Neutrophil (primary cell): Measurements from ENCODE around the gene NEK4.

Experiments used
- H3K27ac ChIP-seq: fragments of 200-600 bp; sonication (generic); 2 replicates; pipeline ENCODE4 v1.5.1; 2016; ENCODE audit warnings: mild to moderate bottlenecking, moderate library complexity
- H3K27me3 ChIP-seq: fragments of 200-600 bp; sonication (generic); 2 replicates; pipeline ENCODE4 v1.6.0; 2016; ENCODE audit warnings: mild to moderate bottlenecking
- H3K36me3 ChIP-seq: fragments of 200-600 bp; sonication (generic); 2 replicates; pipeline ENCODE4 v1.5.1; 2017
- H3K4me1 ChIP-seq, 2 experiments: fragments of 200-600 bp in 1 of 2; sonication (generic) in 1 of 2; 1 replicate in 1 of 2; 2 replicates in 1 of 2; pipeline versions ENCODE4 v1.5.1 to v1.6.1; 2013 to 2016; ENCODE audit warnings: low read depth in 1 of 2, low read length in 1 of 2, mild to moderate bottlenecking in 1 of 2, moderate library complexity in 1 of 2; ENCODE audit not compliant: control insufficient read depth in 1 of 2, insufficient read depth in 1 of 2
- H3K4me3 ChIP-seq, 2 experiments: fragments of 200-600 bp in 1 of 2; sonication (generic) in 1 of 2; 1 replicate in 1 of 2; 2 replicates in 1 of 2; pipeline ENCODE4 v1.5.1; 2013 to 2016; ENCODE audit warnings: low read depth in 1 of 2, low read length in 1 of 2, mild to moderate bottlenecking in 1 of 2, moderate library complexity in 1 of 2
- H3K9me3 ChIP-seq: fragments of 200-600 bp; sonication (generic); 2 replicates; pipeline ENCODE4 v1.5.1; 2016
- TF ChIP-seq, protein P1 (sequence below): fragments of 200-600 bp; sonication (generic); IDR thresholded peaks from 2 replicates; pipeline ENCODE4 v1.5.1; 2016; ENCODE audit warnings: antibody characterized with exemption

The NEK4 gene

DNA sequence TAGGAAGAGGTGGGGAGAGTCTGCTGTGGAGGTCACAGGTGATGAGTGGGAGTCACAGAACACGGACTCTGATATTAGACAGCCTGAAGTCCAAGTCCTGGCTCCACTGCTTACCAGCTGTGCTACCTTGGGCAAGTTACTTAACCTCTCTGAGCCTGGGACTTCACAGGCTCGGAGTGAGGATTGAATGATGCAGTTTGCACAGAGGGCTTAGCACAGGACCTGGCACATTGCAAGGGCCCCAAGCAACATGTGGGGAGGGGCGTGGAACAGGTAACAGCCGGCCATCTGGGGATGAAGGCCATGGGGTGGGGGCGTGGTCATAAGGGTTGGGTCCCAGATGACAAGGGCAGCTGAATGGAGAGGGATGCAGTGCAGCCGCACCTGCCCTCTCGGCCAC, 19.6 kb upstream of the NEK4 start:
- H3K36me3 ChIP-seq, result no peaks in the 10 kb centered on the region
- H3K4me3 ChIP-seq, result no peak overlapping the region
- TF ChIP-seq, protein P1, sequence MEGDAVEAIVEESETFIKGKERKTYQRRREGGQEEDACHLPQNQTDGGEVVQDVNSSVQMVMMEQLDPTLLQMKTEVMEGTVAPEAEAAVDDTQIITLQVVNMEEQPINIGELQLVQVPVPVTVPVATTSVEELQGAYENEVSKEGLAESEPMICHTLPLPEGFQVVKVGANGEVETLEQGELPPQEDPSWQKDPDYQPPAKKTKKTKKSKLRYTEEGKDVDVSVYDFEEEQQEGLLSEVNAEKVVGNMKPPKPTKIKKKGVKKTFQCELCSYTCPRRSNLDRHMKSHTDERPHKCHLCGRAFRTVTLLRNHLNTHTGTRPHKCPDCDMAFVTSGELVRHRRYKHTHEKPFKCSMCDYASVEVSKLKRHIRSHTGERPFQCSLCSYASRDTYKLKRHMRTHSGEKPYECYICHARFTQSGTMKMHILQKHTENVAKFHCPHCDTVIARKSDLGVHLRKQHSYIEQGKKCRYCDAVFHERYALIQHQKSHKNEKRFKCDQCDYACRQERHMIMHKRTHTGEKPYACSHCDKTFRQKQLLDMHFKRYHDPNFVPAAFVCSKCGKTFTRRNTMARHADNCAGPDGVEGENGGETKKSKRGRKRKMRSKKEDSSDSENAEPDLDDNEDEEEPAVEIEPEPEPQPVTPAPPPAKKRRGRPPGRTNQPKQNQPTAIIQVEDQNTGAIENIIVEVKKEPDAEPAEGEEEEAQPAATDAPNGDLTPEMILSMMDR, result no peak
- no peaks in the 10 kb centered on the region for H3K27me3 ChIP-seq
- H3K27ac ChIP-seq, result no peak overlapping the region
- H3K4me1 ChIP-seq, result no peaks in the 10 kb centered on the region
- no peaks in the 10 kb centered on the region for H3K9me3 ChIP-seq

DNA sequence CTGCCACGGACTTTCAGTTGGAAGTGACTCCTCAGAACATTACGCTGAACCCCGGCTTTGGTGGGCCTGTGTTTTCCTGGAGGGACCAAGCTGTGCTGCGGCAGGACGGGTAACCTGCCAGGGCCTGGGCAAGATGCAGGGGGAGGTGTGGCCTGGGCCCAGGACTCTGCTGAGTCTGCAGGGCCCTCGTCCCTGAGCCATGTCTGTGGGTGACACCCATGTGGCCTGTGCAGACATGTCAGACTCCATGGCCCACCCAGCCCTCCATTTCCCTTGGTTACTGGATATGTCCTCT, 19.0 kb upstream of the NEK4 start:
- H3K9me3 ChIP-seq, result no peaks in the 10 kb centered on the region
- TF ChIP-seq, protein P1, result no peak
- no peaks in the 10 kb centered on the region for H3K27me3 ChIP-seq
- H3K4me1 ChIP-seq, result no peaks in the 10 kb centered on the region
- H3K4me3 ChIP-seq, result no peak overlapping the region
- no peak overlapping the region for H3K27ac ChIP-seq
- no peaks in the 10 kb centered on the region for H3K36me3 ChIP-seq

DNA sequence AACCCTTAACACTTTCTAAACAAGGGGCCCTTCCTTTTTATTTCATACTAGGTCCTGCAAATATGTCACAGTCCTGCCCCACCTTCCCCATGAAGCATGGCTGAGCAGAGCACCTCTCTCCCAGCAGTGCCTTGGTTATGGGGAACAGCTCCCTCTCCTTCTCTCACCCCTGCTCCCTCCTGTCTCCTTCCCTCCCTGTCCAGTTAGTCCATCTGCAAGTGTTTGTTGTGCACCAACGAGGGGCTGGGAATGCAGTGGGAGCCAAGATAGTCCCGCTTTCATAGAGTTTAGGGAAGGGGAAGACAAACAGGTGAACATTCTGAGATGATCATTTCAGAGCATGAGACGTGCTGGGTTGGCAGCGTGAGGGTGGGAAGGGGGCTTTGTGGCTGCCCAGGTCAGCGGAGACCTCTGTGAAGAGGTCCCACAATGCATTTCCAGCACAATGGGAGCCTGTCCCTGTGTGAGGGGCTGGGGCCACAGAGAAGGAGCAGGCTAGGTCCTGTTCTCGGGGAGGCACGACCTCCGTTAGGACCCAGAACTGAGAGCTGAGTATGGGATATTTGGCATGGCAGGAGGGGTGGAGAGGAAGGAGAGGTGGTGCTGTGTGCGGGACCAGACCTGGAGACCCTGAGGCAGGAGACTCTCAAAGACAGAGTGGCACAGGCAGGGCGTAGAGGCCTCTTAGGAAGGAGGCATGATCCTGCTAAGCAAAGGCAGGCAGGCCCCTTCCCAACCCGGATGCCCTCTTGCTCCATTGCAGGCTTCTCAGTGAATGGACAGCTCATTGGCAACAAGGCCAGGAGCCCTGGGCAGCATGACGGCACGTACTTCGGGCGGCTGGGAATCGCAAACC, 18.4 kb upstream of the NEK4 start:
- H3K27me3 ChIP-seq, result no peaks in the 10 kb centered on the region
- H3K27ac ChIP-seq, result no peak overlapping the region
- H3K4me3 ChIP-seq, result no peak overlapping the region
- H3K9me3 ChIP-seq, result no peaks in the 10 kb centered on the region
- H3K4me1 ChIP-seq, result no peaks in the 10 kb centered on the region
- H3K36me3 ChIP-seq, result no peaks in the 10 kb centered on the region
- TF ChIP-seq, protein P1, result no peak

DNA sequence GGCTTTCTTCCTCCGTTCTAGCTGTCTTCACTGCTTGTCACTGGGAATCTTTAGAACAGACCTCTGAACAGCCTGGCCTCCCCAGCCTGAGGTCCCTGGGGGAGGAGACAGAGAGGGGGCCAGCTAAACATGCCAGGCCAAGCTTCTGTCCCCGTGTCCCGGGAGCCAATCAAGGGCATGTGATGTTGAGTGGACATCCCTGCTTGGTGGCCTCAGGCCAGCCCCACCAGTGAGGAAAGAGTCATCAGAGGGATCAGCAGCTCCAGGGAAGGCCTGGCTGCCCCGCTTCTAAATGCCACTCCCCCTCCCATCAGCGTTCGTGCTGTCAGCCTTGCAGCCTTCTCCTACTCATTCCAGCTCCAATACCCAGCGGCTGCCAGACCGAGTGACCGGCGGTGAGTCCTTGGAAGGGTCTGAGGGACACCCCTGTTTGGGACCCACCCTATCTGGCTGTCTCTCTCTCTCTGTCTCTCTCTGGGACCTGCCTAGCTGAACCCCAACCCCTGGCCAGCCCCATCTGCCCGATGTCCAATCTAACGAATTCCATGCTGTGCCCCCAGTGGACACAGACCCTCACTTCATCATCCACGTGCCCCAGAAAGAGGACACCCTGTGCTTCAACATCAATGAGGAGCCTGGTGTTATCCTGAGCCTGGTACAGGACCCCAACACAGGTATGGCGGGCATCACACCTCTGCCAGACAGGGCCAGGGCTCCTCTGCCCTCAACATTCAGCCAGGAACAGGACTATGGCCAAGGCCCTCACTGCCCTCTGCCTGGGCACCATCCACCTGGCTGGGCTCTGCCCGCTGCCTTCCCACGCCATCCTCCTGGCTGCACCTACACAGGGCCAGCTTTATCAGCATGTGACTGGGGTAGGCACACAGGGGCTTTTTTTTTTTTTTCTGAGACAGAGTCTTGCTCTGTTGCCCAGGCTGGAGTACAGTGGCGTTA, 17.2 kb upstream of the NEK4 start:
- TF ChIP-seq, protein P1, result no peak
- H3K4me3 ChIP-seq, result no peak overlapping the region
- no peaks in the 10 kb centered on the region for H3K4me1 ChIP-seq
- H3K9me3 ChIP-seq, result no peaks in the 10 kb centered on the region
- H3K27me3 ChIP-seq, result no peaks in the 10 kb centered on the region
- H3K27ac ChIP-seq, result no peak overlapping the region
- no peaks in the 10 kb centered on the region for H3K36me3 ChIP-seq

DNA sequence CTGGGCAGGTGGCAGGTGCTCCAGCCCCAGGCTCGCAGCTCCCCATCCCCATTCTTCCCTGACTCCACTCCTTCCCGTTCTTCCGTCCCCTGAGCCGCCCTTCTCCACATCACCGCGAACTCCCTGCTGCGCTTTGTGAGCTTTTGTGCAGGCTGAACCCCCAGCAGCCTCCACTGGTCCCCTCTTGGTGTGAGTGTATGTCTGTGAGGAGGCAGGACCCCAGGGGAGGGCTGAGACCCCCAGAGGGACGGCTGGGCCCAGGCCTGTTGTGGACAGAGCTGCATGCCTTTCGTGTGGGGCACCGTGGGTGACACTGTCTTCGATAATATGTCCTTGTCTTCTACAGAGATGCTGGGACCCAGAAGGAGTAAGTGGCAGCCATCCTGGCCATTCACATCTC, 16.5 kb upstream of the NEK4 start:
- Histone ChIP-seq H3K27me3 (no peaks in the 10 kb centered on the region), H3K9me3 (no peaks in the 10 kb centered on the region), H3K27ac (no peak overlapping the region), H3K4me1 (no peaks in the 10 kb centered on the region), H3K4me3 (no peak overlapping the region), H3K36me3 (no peaks in the 10 kb centered on the region)
- TF ChIP-seq, protein P1, result no peak
